ENCODE data around the gene NRXN2.

The NRXN2 gene

GRCh38 chr11:64605656-64606585 lies 117.1 kb downstream of the NRXN2 start:
- Histone ChIP-seq H3K9me3 (ENCODE audit: control insufficient read depth, insufficient read depth, low read depth, low read length) (no peaks in the 10 kb centered on the region), H3K36me3 (ENCODE audit: control insufficient read depth in 2 of 2, insufficient read depth in 1 of 2, low read length in 2 of 2) (no peaks in the 10 kb centered on the region), H3K4me1 (ENCODE audit: control insufficient read depth, insufficient read depth, low read length) (no peaks in the 10 kb centered on the region), H3K4me3 (ENCODE audit: low read depth, low read length) (no peak overlapping the region), H3K27ac (ENCODE audit: extremely low read depth, low read depth, low read length) (no peak overlapping the region)
- ChIA-PET CTCF (no interaction called here), POLR2A (no interaction called here)
- TF ChIP-seq ZBTB8A (tag by site-specific recombination; IDR thresholded peaks at IDR 0.05), result no peak
- no peak for TF ChIP-seq ZNF239 (tag by site-specific recombination; IDR thresholded peaks at IDR 0.05)
- TF ChIP-seq PRDM4 (tag by site-specific recombination; IDR thresholded peaks at IDR 0.05), result no peak
- TF ChIP-seq ZNF610 (tag by site-specific recombination; IDR thresholded peaks at IDR 0.05; ENCODE audit: borderline replicate concordance), result no peak
- no peak for TF ChIP-seq ZSCAN5A (tag by site-specific recombination; IDR thresholded peaks at IDR 0.05)
- TF ChIP-seq ZBTB26 (tag by site-specific recombination; optimal IDR thresholded peaks at IDR 0.05), result no peak
- no peak for TF ChIP-seq REST (tag by site-specific recombination; IDR thresholded peaks at IDR 0.05)
- no peak for TF ChIP-seq ZBTB21 (tag by site-specific recombination; IDR thresholded peaks at IDR 0.05)
- TF ChIP-seq WT1 (tag by site-specific recombination; IDR thresholded peaks at IDR 0.05), result no peak
- no peak for TF ChIP-seq ZNF292 (tag by site-specific recombination; IDR thresholded peaks at IDR 0.05; ENCODE audit: borderline replicate concordance, low read depth)
- no peak for TF ChIP-seq ZNF132 (tag by site-specific recombination; IDR thresholded peaks at IDR 0.05; ENCODE audit: borderline replicate concordance)
- no peak for TF ChIP-seq ZNF768 (tag by site-specific recombination; IDR thresholded peaks at IDR 0.05)
- no peak for TF ChIP-seq PRDM2 (tag by site-specific recombination; IDR thresholded peaks at IDR 0.05; ENCODE audit: borderline replicate concordance)
- TF ChIP-seq ZNF704 (tag by site-specific recombination; IDR thresholded peaks at IDR 0.05), result no peak
- no peak for TF ChIP-seq ZBTB49 (tag by site-specific recombination; IDR thresholded peaks at IDR 0.05; ENCODE audit: low read depth)
- TF ChIP-seq ZBTB48 (tag by site-specific recombination; IDR thresholded peaks at IDR 0.05), result no peak
